ENCODE measurements around the gene SLC16A5.
"Not testable (repeated sequence)": the region's sequence is repeated elsewhere in the genome, so short reads cannot be mapped to it uniquely, and the experiment has no call there.

The SLC16A5 gene, protein sequence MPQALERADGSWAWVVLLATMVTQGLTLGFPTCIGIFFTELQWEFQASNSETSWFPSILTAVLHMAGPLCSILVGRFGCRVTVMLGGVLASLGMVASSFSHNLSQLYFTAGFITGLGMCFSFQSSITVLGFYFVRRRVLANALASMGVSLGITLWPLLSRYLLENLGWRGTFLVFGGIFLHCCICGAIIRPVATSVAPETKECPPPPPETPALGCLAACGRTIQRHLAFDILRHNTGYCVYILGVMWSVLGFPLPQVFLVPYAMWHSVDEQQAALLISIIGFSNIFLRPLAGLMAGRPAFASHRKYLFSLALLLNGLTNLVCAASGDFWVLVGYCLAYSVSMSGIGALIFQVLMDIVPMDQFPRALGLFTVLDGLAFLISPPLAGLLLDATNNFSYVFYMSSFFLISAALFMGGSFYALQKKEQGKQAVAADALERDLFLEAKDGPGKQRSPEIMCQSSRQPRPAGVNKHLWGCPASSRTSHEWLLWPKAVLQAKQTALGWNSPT

DNA sequence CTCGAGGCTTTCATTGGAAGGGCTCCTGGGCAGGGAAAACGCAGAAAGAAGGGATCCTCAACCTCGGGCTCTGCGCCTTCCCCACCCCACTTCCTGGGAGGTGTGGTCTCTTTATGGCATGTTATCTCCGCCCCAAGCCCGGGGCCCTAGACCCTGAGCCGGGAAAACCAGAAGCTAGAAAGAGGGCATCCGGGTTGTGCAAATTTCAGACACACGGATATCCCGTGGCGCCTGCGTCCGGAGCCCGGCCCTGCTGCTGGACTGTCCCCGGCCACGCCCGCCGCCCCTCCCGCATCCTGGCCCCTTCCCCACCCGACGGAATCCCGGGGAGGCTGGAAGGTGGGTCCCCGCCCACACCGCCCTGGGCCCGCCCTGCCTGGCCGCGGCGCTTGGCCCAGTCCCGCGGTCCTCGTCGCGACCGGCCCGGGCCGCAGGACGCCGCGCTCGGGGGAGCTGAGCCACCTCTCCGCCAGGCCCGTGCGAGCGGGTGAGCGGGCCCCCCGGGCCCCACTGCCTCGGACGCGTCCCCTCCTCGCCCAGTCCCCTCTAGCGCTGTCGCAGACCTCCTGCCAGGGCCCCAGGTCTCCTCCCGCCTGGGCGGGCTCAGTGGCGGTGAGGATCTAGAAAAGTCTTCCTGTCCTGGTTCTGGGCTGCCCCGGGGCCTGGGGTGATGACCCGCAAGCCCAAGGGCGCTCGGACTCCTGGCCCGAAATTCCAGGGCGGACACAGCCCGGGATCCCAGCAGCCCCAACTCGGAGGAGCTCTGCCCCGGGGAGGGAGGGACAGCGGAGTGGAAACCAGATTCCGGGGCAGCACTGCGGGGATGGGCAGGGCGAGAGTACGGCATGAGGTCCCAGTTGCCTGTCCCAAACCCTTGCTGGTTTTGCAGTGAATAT, at the start of gene SLC16A5:
Gene SLC16A5 (plus strand): TSS at position 397 of the 896 bp plus-strand sequence. CDS start 5,683 bp downstream, outside the sequence.
- H3K4me3 ChIP-seq (ENCODE audit: low read depth, low read length), result peak within 1 kb of the TSS; percentile 57
- no peak for DNase-seq (ENCODE audit: low read depth)

DNA sequence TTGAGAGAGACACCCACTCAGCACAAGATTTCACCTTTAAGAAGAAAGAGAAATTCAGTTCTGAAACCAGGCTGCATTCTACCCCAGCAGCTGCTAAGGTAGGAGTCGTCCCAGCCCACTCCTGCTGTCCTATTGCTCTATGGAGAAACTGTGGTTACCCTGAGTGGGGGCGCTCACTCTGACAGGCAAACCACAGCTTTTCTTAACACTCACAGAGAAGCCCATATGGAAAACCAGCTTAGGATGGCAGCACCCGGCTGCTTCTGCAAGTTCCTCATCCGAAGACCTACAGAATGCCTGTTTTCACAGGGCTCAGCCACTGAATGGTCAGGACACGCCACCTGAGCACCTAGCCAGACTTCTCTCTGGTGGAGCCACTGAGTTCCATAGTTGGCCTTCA, 48.5 kb upstream of the SLC16A5 start:
- H3K4me3 ChIP-seq (ENCODE audit: low read depth, low read length), result no peak overlapping the region
- no peak for DNase-seq (ENCODE audit: low read depth)

DNA sequence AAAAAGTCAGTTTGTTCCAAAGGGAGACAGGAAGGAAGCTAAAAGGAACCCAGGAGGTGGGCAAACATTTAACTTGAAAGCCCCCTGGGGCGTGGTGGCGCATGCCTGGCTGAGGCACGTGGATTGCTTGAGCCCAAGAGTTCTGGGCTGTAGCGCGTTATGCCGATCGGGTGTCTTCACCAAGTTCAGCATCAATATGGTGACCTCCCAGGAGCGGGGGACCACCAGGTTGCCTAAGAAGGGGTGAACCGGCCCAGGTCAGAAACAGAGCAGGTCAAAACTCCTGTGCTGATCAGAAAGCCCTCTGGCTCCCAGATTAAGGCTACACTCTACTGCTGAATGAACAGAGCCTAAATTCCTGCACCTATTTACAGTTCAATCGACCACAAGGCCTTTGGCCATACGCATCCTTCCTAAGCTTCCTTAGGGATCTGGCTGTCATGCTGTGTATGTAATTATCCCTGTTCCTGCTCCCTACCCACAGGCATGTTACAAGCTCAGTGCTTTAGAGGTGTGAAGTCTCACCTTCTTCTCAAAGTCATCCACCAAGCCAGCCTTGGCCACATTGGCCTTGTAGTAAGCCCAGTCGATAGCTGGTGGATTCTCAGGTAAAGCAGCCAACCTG, 46.0 kb upstream of the SLC16A5 start:
- no peak overlapping the region for H3K4me3 ChIP-seq (ENCODE audit: low read depth, low read length)
- DNase-seq (ENCODE audit: low read depth), result no peak

DNA sequence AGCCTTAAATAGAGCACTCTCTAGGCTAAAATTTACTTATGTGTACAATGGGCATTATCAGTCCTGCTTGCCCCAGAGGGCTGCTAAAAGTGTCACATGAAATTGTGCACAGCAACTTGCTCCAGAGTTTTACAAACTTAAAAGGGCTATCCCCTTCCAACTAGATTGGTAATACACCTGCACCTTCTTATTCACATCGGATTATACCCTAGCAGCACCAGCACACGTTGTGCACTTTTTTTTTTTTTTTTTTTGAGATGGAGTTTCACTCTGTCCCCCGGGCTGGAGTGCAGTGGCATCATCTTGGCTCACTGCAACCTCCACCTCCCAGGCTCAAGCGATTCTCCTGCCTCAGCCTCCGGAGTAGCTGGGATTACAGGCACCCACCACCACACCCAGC, 44.0 kb upstream of the SLC16A5 start:
- not testable (repeated sequence) for DNase-seq (ENCODE audit: low read depth); H3K4me3 ChIP-seq (ENCODE audit: low read depth, low read length)

DNA sequence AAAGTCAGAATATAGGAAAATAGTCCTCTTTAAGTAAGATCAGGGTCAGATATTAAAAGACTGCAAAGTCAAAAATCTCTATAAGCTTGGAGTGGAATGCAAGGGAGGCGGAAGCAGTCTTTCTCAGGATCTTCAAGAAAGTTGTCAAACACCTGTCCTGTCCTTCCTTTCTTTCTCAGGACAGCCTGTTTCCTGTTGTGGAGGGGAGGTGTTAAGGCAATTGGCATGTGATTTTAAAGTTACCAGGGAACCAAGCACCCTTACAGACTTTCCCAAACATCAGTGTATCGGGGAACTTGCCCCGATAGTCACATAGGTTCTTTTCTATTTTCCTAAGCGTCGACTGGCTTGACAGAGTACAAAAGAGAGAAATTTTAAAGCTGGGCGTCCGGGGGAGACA, 43.0 kb upstream of the SLC16A5 start:
- H3K4me3 ChIP-seq (ENCODE audit: low read depth, low read length), result no peak overlapping the region
- no peak for DNase-seq (ENCODE audit: low read depth)

DNA sequence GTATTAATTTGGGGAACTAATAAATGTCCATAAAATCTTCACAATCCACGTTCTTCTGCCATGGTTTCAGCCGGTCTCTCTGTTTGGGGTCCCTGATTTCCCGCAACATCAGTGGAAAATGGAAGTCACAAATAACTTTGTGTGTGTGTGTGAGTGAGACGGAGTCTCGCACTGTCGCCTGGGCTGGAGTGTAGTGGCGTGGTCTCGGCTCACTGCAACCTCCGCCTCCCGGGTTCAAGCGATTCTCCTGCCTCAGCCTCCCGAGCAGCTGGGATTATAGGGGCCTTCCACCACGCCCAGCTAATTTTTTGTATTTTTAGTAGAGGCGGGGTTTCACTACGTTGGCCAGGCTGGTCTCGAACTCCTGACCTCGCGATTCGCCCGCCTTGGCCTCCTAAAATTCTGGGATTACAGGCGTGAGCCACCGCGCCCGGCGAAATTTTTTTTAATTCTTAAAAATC, 41.8 kb upstream of the SLC16A5 start:
- H3K4me3 ChIP-seq (ENCODE audit: low read depth, low read length), result peak overlapping the region; percentile 94
- not testable (repeated sequence) for DNase-seq (ENCODE audit: low read depth)

DNA sequence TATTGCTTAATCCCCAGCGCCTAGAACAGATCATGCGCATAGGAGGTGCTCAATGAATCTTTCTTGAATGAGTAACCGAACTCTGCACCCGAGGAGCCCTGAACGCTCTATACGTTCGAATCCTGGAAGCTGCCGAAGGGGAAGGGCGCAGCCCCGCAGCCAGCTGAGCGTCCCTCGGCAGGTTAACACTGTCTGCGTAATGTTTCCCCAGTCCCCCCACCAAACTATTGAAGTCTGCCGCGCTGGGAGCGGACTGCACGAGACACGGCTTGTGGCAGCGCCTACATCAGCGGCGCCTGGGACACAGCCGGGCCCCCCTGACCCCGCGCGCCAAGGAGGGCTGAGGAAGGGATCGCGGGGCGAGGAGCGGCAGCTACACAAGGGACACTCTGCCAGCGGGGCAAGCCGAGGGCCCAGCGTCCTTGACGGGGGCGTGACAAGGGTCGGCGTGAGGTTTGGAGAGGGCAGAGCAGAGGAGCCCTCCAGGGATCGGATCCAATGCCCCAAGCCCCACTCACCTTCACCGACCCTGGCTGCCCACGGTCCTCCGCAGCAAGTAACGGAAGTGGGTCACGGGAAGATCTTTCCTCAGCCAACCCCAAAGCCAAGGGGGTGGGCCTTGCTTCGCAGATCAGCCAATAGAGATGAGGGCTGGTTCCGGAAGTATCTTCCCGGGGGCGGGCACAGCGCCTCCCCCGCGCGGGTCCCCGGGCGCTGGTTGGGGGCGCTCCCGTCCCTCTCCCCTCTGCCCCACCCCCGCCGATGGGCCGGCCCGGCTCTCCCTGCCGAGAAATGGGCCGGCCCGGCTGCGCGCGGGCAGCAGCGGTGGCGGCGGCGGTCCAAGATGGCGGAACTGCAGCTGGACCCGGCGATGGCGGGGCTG, 41.1 kb upstream of the SLC16A5 start, which contains the start of the genes ATP5PD and KCTD2:
Gene ATP5PD (minus strand): TSS at position 563 of the 883 bp plus-strand sequence. CDS start 4,319 bp downstream, outside the sequence.
Gene KCTD2 (plus strand): TSS at position 819 of the 883 bp plus-strand sequence. CDS start 26 bp downstream, at position 845.
- DNase-seq (ENCODE audit: low read depth), result peak; percentile 89
- H3K4me3 ChIP-seq (ENCODE audit: low read depth, low read length), result peak within 1 kb of the TSS; percentile 94

DNA sequence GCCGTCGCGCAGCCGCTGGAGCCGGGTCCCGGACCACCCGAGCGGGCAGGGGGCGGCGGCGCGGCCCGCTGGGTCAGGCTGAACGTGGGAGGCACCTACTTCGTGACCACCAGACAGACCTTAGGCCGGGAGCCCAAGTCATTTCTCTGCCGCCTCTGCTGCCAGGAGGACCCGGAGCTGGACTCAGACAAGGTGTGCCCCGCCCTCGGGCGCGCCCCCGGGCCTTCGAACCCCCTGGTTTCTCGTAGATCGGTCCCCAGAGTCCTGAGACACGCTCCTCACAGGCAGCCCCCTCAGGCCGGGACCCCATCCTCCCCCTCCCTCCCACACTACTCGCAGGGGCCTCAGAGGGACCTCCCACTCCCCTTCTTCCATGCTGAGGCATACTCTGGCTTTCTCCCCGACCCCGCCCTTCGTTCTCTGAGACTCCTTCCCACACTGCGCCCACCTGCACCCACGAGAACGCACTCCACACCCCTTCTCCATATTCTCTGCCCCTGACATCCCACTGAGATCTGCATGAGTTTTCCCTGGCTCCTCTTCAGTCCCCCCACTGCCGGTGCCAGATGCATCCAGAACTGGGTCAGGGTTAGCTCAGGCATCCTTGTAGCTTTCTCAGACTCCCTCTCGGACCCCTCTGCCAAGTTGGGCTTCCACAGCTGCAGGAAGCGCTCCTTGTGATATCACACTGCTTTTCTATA, 40.2 kb upstream of the SLC16A5 start:
- DNase-seq (ENCODE audit: low read depth), result no peak
- H3K4me3 ChIP-seq (ENCODE audit: low read depth, low read length), result peak overlapping the region; percentile 94

DNA sequence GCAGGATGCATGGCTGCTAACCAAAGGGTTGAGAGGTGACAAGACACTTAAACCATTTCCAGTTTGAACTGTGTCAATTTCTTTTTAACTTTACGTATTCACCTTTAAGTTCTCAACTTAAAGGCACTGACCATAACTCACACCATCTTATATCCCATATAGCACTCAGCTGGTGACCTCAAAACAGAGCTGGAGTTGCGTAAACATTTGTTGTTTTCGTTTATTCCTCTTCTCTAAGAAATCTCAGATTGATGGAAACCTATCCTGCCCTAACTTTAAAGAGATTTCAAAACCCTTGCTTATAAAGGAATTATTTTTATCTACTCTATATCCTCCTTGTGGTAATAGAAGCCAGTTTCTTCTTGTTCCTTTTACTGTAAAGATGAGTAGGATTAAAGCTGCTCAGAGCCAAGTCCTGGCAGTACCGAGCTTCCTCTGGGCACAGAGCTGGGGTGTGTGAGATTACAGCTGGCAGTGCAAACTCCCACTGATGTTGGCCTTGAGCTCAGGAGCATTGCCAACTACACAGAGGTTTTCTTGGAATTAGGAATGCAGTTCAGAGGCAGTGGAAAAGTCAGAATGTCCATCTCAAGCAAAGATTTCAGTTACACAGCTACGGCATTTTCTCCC, 39.4 kb upstream of the SLC16A5 start:
- DNase-seq (ENCODE audit: low read depth), result no peak
- H3K4me3 ChIP-seq (ENCODE audit: low read depth, low read length), result peak overlapping the region; percentile 94

DNA sequence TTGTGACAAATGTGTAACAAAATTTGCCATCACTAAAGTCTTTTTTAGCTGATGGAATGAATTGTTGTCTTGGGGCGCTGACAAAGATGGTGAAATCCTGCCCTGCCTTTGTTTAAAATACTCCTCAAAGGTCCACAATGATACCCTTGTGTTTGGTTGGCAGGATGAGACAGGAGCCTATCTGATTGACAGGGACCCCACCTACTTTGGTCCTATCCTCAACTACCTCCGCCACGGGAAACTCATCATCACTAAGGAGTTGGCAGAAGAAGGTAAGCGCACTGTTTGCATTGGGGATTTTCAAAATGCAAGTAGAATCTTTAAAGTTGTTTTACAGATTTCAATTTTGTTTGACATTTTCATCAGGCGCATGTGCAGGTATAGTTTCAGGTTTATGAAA, 38.7 kb upstream of the SLC16A5 start:
- H3K4me3 ChIP-seq (ENCODE audit: low read depth, low read length), result no peak overlapping the region
- no peak for DNase-seq (ENCODE audit: low read depth)

DNA sequence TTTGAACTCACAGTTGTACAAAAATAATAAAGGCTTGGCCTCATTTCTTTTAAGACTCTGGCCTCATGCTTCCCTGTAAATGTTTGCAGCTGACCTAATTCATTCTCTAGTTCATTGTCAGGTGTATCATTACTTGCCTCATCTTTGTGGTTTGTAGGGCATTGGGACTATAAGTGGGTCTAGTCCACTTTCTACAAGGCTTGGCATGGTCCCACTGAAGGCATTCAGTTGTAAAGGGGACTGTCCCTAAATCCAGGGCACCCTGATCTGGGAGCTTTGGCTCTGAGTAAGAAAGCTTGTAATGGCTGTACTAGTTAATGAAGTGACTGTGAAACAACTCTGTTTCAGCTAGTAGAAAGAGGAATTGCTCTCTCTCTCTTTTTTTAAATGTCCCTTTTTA, 38.0 kb upstream of the SLC16A5 start:
- DNase-seq (ENCODE audit: low read depth), result no peak
- no peak overlapping the region for H3K4me3 ChIP-seq (ENCODE audit: low read depth, low read length)

DNA sequence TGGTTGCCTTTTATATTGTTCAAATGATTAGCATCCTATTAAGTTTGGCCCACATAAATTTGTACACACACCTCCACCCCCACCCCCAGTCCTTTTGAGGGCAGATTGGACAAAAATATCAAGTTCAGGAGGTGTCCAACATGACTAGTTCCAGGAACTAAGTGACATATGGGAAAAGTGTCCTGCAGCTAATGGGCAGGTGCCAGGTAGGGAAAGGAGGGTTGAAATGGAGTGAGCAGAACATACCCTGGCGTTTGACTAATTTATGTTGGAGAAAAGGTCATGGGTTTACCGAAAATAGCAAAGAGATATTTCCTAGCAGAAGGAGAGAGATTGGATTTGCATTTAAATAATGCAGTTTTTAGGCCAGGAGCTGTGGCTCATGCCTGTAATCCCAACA, 35.8 kb upstream of the SLC16A5 start:
- DNase-seq (ENCODE audit: low read depth), result no peak
- no peak overlapping the region for H3K4me3 ChIP-seq (ENCODE audit: low read depth, low read length)

DNA sequence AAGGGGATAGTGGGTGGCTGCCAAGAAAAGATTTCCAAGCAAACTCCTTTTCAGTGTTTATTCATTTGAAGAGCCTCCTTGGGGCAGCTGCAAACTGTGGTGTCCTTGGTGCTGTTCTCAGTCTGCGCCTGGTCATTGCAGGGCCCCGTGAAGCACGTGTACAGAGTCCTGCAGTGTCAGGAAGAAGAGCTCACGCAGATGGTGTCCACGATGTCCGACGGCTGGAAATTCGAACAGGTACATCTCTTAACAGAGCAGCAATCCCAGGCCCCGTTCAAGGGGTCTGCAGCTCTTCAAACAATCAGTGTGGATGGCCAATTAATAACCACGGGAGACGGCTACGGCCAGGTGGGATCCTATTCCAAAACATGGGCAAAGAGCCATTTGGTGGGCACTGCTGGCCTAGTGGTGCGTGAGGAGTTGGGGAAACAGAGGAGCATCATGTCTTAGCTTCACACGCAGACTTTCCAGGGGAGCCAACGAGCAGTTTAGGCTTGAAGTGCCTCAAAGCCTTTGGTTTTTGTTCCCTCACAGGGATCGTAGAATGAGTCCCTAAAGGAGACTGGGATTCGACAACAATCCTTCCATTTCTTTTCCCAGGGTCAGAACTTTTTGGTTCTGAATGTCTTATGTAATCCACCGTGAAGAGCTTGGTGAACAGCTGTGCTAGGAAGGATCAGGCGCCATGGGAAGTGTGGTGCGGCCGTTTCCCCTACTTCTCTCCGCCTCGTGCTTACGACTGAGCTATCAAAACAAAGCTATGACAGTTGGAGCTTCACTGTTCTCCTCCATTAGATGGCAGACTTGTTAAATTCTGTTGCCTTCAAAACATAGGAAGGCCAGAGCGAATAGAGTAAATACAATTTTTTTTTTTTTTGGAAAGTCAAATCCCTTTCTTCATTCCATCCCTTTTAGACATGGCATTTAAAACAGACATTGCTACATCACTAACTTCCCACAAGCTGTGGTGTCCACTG, 28.1 kb upstream of the SLC16A5 start:
- H3K4me3 ChIP-seq (ENCODE audit: low read depth, low read length), result no peak overlapping the region
- no peak for DNase-seq (ENCODE audit: low read depth)

DNA sequence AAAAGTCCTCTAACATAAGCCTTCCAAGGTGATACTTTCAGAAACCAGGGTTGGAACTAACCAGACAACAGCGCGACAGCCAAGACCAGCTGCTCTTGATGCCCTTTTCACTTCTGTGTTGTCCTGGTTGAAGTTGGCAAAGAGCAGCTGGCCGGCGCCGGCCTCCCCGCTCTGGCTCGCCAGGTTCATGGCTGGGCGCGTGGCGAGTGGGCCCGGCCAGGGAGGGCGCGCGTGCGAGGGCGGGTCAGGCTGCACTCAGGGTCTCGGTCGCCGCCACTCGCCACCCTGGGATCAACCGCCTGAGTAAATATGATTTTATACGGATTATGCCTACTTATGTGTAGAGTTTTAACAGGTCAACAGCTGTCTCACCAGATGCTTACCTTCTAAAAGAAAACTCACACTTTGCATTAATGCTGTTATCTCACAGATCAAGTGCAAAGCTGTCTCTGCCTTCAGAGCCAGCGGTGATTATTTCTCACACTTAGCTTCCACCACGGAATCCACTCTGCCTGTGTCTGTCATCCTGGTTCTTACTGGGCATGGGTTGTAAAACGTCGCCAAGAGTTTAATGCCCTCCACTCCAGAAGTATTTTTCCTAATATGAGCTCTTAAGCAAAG, 27.2 kb upstream of the SLC16A5 start:
- no peak overlapping the region for H3K4me3 ChIP-seq (ENCODE audit: low read depth, low read length)
- no peak for DNase-seq (ENCODE audit: low read depth)

DNA sequence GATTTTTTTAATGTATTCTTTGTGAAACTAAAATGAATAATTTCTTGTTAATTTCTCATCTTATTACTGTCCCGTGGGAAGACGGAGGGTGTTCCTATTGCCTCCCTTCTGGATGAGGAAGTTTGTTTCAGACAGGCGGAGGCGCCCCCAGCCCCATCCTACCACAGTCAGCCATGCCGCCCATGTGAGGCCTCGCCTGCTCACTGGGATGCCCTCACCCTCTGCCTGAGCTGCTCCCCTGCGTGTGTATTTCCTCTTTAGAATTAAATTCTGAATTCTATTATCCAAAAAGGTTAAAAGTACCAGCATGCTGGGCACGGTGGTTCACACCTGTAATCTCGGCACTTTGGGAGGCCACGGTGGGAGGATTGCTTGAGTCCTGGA, 26.7 kb upstream of the SLC16A5 start:
- no peak for DNase-seq (ENCODE audit: low read depth)
- H3K4me3 ChIP-seq (ENCODE audit: low read depth, low read length), result no peak overlapping the region

DNA sequence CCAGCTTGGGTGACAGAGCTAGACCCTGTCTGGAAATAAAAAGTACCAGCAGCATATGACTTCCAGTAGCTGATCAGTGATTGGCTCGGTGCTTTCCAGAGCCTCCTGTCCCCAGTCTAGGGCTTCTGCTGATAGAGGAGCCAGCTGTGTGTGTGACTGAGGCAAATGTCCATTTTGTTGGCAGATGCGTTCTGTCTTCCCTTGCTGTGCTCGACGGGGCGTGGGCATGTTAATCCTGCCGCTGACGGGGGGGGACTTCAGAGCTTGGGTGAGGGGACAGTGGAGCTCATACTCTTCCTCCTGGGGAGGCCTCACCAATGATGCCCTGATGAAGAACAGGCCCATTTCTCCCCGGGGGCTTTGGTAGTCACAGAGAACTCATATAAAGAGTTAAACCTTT, 26.1 kb upstream of the SLC16A5 start:
- H3K4me3 ChIP-seq (ENCODE audit: low read depth, low read length), result no peak overlapping the region
- no peak for DNase-seq (ENCODE audit: low read depth)

All from skeletal muscle cell (primary cell).